WI38 (cell line): ENCODE measurements around the gene C1orf116.

Experiments used
- H3K4me3 ChIP-seq: 2 replicates; pipeline ENCODE4 v1.5.1; 2011; ENCODE audit warnings: low read depth, mild to moderate bottlenecking, control low read depth, low read length
- TF ChIP-seq, protein P1 (sequence below): IDR thresholded peaks from 2 replicates; pipeline ENCODE4 v1.5.1; 2012; ENCODE audit warnings: low read depth, mild to moderate bottlenecking, control low read depth, low read length

C1orf116 gene

DNA sequence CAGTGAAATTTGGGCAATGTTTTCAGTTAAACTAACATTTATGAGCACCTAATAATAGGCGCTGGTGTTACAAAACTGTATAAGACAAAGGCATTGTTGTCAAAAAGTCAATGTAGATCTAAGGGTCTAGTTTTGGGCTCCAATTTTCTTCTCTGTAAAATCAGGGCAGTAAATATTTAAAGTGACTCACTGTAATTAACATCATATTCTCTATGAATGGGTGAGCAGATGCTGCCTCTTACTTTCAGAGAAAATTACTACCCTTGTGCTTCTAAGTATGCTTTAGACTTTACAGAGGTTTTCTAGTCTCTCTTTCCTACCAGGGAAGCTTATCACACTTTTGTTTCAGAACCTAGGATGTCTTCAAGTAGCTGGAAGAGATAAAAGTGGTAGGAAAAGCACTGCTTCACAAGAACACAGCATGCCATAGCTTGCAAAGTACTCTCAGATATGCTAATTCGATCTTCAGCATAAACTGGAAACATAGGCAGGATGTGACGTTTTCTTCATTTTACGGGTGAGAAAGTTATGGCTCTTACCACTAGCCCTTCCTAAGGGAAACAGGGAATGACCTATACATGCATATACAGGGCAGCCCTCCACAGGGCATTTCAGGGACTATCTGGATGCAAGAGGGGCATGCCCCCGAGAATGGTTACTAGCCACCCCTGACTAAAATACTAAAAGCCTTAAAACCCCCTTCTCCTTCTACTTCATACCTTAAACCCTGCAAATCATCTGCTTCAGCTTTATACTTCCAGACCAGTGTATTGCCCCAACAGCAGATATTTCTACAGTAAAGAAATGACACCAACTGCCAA lies 2.6 kb downstream of the C1orf116 start:
- TF ChIP-seq, protein P1, sequence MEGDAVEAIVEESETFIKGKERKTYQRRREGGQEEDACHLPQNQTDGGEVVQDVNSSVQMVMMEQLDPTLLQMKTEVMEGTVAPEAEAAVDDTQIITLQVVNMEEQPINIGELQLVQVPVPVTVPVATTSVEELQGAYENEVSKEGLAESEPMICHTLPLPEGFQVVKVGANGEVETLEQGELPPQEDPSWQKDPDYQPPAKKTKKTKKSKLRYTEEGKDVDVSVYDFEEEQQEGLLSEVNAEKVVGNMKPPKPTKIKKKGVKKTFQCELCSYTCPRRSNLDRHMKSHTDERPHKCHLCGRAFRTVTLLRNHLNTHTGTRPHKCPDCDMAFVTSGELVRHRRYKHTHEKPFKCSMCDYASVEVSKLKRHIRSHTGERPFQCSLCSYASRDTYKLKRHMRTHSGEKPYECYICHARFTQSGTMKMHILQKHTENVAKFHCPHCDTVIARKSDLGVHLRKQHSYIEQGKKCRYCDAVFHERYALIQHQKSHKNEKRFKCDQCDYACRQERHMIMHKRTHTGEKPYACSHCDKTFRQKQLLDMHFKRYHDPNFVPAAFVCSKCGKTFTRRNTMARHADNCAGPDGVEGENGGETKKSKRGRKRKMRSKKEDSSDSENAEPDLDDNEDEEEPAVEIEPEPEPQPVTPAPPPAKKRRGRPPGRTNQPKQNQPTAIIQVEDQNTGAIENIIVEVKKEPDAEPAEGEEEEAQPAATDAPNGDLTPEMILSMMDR: no peak

DNA sequence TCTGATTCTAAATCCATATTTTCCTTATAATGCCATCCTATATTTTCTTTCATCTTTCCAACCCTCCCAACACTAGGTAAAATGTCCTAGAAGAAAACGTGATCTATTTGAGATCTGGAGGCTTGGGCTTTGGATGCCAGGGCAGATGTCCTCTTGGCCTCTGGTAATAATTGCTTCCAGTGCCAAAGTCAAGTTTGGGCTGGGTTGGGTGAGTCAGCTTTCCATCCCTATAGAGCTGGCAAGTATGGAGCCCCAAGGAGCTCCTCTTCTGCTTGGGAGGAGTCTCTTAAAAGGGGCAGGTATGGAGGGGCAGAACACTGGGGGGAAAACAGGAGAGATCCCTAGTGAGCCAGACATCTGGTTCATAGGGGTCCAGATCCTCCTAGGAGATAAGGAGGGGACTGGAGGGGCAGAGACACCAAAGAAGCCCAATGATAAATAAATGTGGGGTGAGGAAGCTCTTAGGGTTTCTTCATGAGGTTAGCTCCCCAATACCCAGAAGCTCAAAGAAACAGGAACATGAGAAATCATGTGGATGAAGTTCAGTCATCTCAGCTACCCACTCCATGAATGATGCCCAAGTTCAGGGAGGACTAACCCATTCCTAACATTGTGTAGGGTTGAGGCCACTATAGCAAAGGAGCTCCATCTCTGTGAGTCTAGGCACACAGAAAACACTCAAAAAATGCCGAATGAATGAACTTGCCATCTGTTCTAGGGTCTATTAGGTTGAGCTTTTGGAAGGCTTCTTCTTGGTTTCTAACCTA lies 3.5 kb downstream of the C1orf116 start:
- H3K4me3 ChIP-seq: no peak overlapping the region
- TF ChIP-seq, protein P1: no peak

More for the DNA sequence above, 2.6 kb downstream of the C1orf116 start:
- no peak overlapping the region for H3K4me3 ChIP-seq

DNA sequence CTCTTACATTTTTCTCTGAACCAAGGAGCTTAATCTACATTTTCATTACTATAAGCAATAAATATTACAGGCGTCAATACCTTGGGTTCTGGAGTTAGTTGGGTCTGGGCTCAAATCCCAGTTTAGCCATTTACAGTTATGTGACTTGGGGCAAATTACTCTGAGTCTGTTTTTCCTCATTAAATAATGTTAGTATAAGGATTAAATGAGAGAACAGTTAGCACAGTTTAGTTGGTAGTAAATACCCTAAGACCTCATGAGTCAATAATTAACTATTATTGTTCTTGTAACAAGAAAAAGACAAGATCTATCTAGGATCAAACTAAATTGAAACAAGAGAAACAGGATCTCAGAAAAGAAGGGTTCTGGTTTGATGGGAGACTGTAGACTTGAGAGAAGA lies 4.6 kb downstream of the C1orf116 start:
- TF ChIP-seq, protein P1: no peak
- H3K4me3 ChIP-seq: no peak overlapping the region

DNA sequence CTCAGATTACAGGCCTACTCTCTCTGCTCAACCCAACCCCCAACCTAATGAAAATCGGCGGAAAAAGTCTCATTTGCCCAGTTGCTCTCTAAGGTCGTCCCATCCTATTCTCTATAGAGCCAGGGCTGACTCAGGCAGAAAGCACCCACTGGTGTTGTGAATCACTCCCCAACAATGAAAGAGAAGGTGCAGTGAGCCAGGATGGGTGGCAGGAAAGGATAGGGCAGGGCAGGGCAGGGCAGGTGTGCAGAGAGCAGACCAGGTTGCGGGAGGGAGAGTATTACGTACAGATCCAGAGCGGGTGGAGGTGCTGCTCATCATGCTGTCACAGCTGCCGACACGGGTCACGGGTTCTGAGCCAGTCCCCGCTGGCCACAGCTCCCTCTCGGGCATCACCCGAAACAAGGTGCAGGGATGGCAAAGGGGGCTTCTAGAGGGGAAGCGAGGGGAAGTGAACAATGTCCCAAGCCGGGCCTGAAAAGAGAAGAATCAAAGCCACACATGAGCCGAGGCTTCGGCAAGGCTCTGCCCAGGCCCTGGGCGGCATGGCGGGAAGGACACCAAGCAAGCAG lies 5.3 kb downstream of the C1orf116 start:
- no peak overlapping the region for H3K4me3 ChIP-seq
- TF ChIP-seq, protein P1: no peak

DNA sequence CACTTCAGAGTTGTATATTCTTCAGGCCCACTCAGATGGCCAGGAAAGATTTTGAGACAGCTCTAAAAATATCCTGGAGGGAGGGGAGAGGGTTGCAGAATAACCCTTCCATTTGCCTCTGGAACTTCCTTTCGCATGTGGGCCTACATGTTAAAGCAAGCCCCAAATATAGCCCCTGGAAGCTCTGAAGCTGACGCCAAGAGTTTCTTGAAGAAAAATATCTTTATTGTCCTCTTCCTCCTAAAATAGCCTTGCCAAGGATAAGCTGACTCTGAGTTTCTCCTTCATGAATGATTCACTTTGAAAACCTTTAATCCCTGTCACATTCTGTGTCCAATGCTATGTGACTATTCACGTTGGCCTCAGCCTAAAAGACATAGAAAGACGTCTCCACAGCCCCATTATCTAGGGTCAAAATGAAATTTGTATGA lies 6.4 kb downstream of the C1orf116 start:
- TF ChIP-seq, protein P1: no peak
- no peak overlapping the region for H3K4me3 ChIP-seq

DNA sequence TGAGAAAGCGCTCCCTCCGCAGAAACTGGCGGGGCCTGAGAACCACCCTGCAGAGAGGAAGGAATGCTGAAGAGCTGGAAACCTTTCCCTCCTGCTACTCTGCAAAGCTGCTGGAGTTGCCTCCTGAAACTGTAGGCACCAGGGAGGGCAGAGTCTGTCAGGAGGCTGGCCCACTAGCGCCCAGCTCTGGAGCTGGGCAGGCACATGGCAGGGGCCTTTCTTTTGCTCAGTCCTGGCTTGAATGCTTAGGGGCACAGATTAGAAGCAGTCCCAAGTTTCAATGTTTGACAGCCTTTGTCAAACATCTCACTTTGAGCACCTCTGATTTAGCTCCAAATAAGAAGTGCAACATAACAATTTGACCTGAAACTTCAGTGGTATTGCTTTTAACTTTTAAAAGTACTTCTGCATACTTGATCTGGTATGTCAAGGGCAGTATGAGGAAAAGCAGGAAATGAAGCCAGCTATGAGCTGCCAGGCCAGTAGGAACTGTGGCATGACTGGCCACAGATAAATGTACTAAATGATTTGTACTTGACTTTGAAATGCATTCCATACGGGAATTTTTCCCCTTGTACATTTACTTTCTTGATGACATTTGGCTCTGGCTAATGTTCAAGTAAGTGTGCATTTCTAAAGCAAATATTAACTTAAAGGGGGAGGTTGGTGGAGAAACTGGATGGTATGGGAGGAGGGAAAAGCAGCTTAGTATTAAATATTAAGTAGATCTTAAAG lies 7.2 kb downstream of the C1orf116 start:
- TF ChIP-seq, protein P1: no peak
- no peak overlapping the region for H3K4me3 ChIP-seq
